Kidney (tissue), 14 donors: ENCODE results near the gene AAGAB. TPM values are rescaled to one million over a fixed set of nuclear protein-coding genes. Genes with fewer than 3 reads are reported as not detected.

ENCODE experiments used
- DNase-seq, 5 donors: peaks; one replicate each; pipeline ENCODE4 v3.0.0-alpha.2; 2013 to 2020
- FAIRE-seq: peaks from 2 replicates; lab custom pipeline; 2012; peaks lifted over from hg19 to GRCh38; lab: Jason Lieb, UNC
- H3K27ac ChIP-seq, 2 donors: one replicate each; pipeline ENCODE4 v1.7.0; 2013; ENCODE audit warnings: low read depth in 2 of 2, low read length in 2 of 2, inconsistent platforms in 1 of 2
- H3K27me3 ChIP-seq: one replicate; pipeline ENCODE4 v1.7.1; 2013; ENCODE audit warnings: low read length, inconsistent platforms; ENCODE audit not compliant: control insufficient read depth, insufficient read depth
- H3K36me3 ChIP-seq, 3 donors: one replicate each; pipeline versions ENCODE4 v1.7.0 to v1.7.1; 2013; ENCODE audit warnings: low read length in 3 of 3, control low read depth in 1 of 3, inconsistent platforms in 1 of 3; ENCODE audit not compliant: insufficient read depth in 3 of 3, control insufficient read depth in 2 of 3
- H3K4me1 ChIP-seq, 3 donors: one replicate each; pipeline versions ENCODE4 v1.7.0 to v1.7.1; 2013; ENCODE audit warnings: low read length in 3 of 3, inconsistent platforms in 1 of 3, low read depth in 1 of 3; ENCODE audit not compliant: control insufficient read depth in 2 of 3, insufficient read depth in 2 of 3
- H3K4me3 ChIP-seq, 3 donors: one replicate each; pipeline versions ENCODE4 v1.7.0 to v1.8.1; 2013; ENCODE audit warnings: low read length in 3 of 3, control low read depth in 1 of 3, inconsistent platforms in 1 of 3
- H3K9ac ChIP-seq, 3 donors: one replicate each; pipeline versions ENCODE4 v1.7.0 to v1.7.1; 2013; ENCODE audit warnings: low read length in 3 of 3, control low read depth in 1 of 3, inconsistent platforms in 1 of 3
- H3K9me3 ChIP-seq, 3 donors: one replicate each; pipeline versions ENCODE4 v1.7.0 to v1.7.1; 2013; ENCODE audit warnings: low read length in 3 of 3, control low read depth in 1 of 3, inconsistent platforms in 1 of 3; ENCODE audit not compliant: control insufficient read depth in 2 of 3, insufficient read depth in 1 of 3
- CTCF ChIP-seq: IDR thresholded peaks from 3 replicates; pipeline ENCODE4 v1.5.1; 2012; ENCODE audit warnings: mild to moderate bottlenecking, moderate library complexity, borderline replicate concordance; ENCODE audit not compliant: insufficient read depth; ENCODE audit errors: extremely low read depth
- intact Hi-C: fragments of 100-400 bp; cut with DNase I; formaldehyde crosslinking; loops from one replicate; pipeline ENCODE4 v1.11.1; 2022
- polyA plus RNA-seq: library from polyadenylated mRNA; stranded (reverse); fragments of 350-450 nt; fragmentation: Illumina TruSeq; extraction: RNeasy Lipid Tissue Mini Kit (QIAGEN cat#74804); gene quantifications from one replicate; pipeline ENCODE4 v1.2.3, GENCODE V29; 2014; ENCODE audit warnings: low read depth, low replicate concordance; ENCODE audit not compliant: insufficient read depth
- total RNA-seq: library from RNA; stranded (reverse); fragmentation: NEBNext Ultra II Directional; extraction: Animal tissue kit (Norgen Biotek cat#: 25700); gene quantifications from one replicate; pipeline ENCODE4 v1.2.1, GENCODE V29; 2021
- donor health status: control.
- donor health status: control.
- donor health status: control.
- donor health status: control.
- donor health status: control.
- donor health status: DM: yes; HTN: yes; CAD: no.
- donor health status: Normal renal cell carcinoma (clear cell type).

AAGAB gene
- total and polyA plus RNA-seq, 2 donors from 2014 or later = 40.7 to 44.0 TPM

- no peak for TF ChIP-seq CTCF
- no peaks in the 10 kb centered on the region for H3K9me3 ChIP-seq
- H3K4me1 ChIP-seq = no peaks in the 10 kb centered on the region
- FAIRE-seq (no peak), DNase-seq (peak in 4 of 5 donors; percentile 39 to 81 (median 77))
- H3K36me3 ChIP-seq = no peaks in the 10 kb centered on the region
- no peak overlapping the region for H3K9ac ChIP-seq
- H3K4me3 ChIP-seq = no peak overlapping the region
- H3K27me3 ChIP-seq = no peaks in the 10 kb centered on the region
- intact Hi-C loops = no loop called here
- H3K27ac ChIP-seq = no peak overlapping the region
These were observed 25.8 kb upstream of the AAGAB start for GRCh38 chr15:67280217-67280616.

GRCh38 chr15:67276666-67277065, 22.2 kb upstream of the AAGAB start:
- H3K4me3 ChIP-seq = no peak overlapping the region
- DNase-seq (no peak), FAIRE-seq (no peak)
- intact Hi-C loops = no loop called here
- no peak for TF ChIP-seq CTCF
- no peaks in the 10 kb centered on the region for H3K4me1 ChIP-seq
- no peak overlapping the region for H3K9ac ChIP-seq
- no peak overlapping the region for H3K27ac ChIP-seq
- H3K36me3 ChIP-seq = no peaks in the 10 kb centered on the region
- H3K9me3 ChIP-seq = no peaks in the 10 kb centered on the region
- H3K27me3 ChIP-seq = no peaks in the 10 kb centered on the region

- H3K27me3 ChIP-seq = no peaks in the 10 kb centered on the region
- H3K4me3 ChIP-seq = no peak overlapping the region
- intact Hi-C loops = no loop called here
- H3K27ac ChIP-seq = no peak overlapping the region
- no peak overlapping the region for H3K9ac ChIP-seq
- no peak for TF ChIP-seq CTCF
- DNase-seq (no peak), FAIRE-seq (no peak)
- H3K36me3 ChIP-seq = no peaks in the 10 kb centered on the region
- H3K4me1 ChIP-seq = no peaks in the 10 kb centered on the region
- no peaks in the 10 kb centered on the region for H3K9me3 ChIP-seq
These were observed 19.8 kb upstream of the AAGAB start for GRCh38 chr15:67274236-67274635.
